HCT116 (cell line): Measurements from ENCODE around the gene CACNA1C. TPM values are rescaled to one million over a fixed set of nuclear protein-coding genes. Genes with fewer than 3 reads are reported as not detected.

Experiments
- ATAC-seq: fragments of 200-7000 bp; cut with Tn5 transposase; 2 replicates; pipeline ENCODE4 v1.9.1; 2020; ENCODE audit warnings: mild to moderate bottlenecking, moderate library complexity
- BruUV-seq: library from RNA; stranded (reverse); fragments of 400-500 nt; replicated peaks from 2 replicates; lab custom pipeline; 2021; lab: Mats Ljungman, UMichigan
- CTCF ChIA-PET: fragments of 300-600 bp; sonication (Branson Sonifier 250); formaldehyde crosslinking; loops from one replicate; lab custom pipeline; 2021; ENCODE audit warnings: antibody characterized with exemption; lab: Charles Lee
- POLR2A ChIA-PET: fragments of 300-600, 350-600 bp; sonication (Branson Sonifier 250); formaldehyde crosslinking; loops from one replicate; lab custom pipeline; 2021; ENCODE audit warnings: antibody characterized with exemption; lab: Charles Lee
- RAD21 ChIA-PET, 2 experiments: fragments of 300-600 bp; sonication (Branson Sonifier 250); formaldehyde crosslinking; loops; one replicate each; lab custom pipeline; 2023; ENCODE audit warnings: low total read pairs in 2 of 2; ENCODE audit not compliant: uncharacterized antibody in 2 of 2, unreplicated experiment in 2 of 2, low non-redundant PET in 1 of 2; lab: Charles Lee
- DNase-seq: peaks from one replicate; pipeline ENCODE4 v3.0.0-alpha.2; 2010; ENCODE audit warnings: low read depth, low spot score
- H2AFZ ChIP-seq: fragments of 200-600 bp; shearing (Covaris generic), sonication (generic); 2 replicates; pipeline ENCODE4 v1.6.1; 2017; ENCODE audit warnings: low read depth, mixed run types, mixed read lengths, antibody characterized with exemption, low read length; ENCODE audit not compliant: poor library complexity, severe bottlenecking
- H3K27ac ChIP-seq: 2 replicates; pipeline ENCODE4 v1.5.1; 2012; ENCODE audit warnings: low read depth, low read length
- H3K27me3 ChIP-seq: fragments of 200-600 bp; sonication (generic); 2 replicates; pipeline ENCODE4 v1.6.1; 2016; ENCODE audit warnings: mixed run types, low read length, mixed read lengths; ENCODE audit not compliant: insufficient read depth
- H3K36me3 ChIP-seq, 2 experiments: fragments of 200-500 bp in 1 of 2; fragments of 200-600 bp in 1 of 2; sonication (Bioruptor generic) in 1 of 2; sonication (generic) in 1 of 2; 2 replicates each; pipeline versions ENCODE4 v1.5.1 to v1.6.1; 2014 to 2016; ENCODE audit warnings: low read length in 2 of 2, inconsistent platforms in 1 of 2, mixed read lengths in 1 of 2, mixed run types in 1 of 2; ENCODE audit not compliant: insufficient read depth in 2 of 2, control insufficient read depth in 1 of 2
- H3K4me1 ChIP-seq, 2 experiments: fragments of 200-600 bp in 1 of 2; sonication (generic) in 1 of 2; 2 replicates each; pipeline versions ENCODE4 v1.5.1 to v1.6.1; 2012 to 2017; ENCODE audit warnings: low read length in 2 of 2, inconsistent platforms in 1 of 2, mild to moderate bottlenecking in 1 of 2, mixed read lengths in 1 of 2, mixed run types in 1 of 2, moderate library complexity in 1 of 2; ENCODE audit not compliant: insufficient read depth in 2 of 2, control insufficient read depth in 1 of 2
- H3K4me2 ChIP-seq: fragments of 200-600 bp; sonication (generic); 2 replicates; pipeline ENCODE4 v1.6.1; 2017; ENCODE audit warnings: mixed run types, low read length, mixed read lengths
- H3K4me3 ChIP-seq, 2 experiments: fragments of 200-600 bp in 1 of 2; sonication (generic) in 1 of 2; replicated peaks in 1 of 2; 2 replicates each; pipeline ENCODE4 v1.5.1; 2011 to 2016; ENCODE audit warnings: low read length in 2 of 2, control low read depth in 1 of 2, low read depth in 1 of 2, mild to moderate bottlenecking in 1 of 2, mixed read lengths in 1 of 2, mixed run types in 1 of 2
- H3K79me2 ChIP-seq: fragments of 200-600 bp; sonication (generic); 2 replicates; pipeline ENCODE4 v1.6.1; 2017; ENCODE audit warnings: mild to moderate bottlenecking, mixed run types, low read length, moderate library complexity, mixed read lengths; ENCODE audit not compliant: insufficient read depth
- H3K9ac ChIP-seq: fragments of 200-600 bp; sonication (generic); 2 replicates; pipeline ENCODE4 v1.6.1; 2016; ENCODE audit warnings: low read length, mixed read lengths
- H3K9me2 ChIP-seq: fragments of 200-600 bp; sonication (generic), shearing (Covaris generic); 2 replicates; pipeline ENCODE4 v1.6.1; 2017; ENCODE audit warnings: mixed run types, mild to moderate bottlenecking, moderate library complexity; ENCODE audit not compliant: insufficient read depth
- H3K9me3 ChIP-seq, 2 experiments: fragments of 200-500 bp in 1 of 2; fragments of 200-600 bp in 1 of 2; sonication (Bioruptor generic) in 1 of 2; sonication (generic) in 1 of 2; 2 replicates each; pipeline ENCODE4 v1.6.1; 2014 to 2017; ENCODE audit warnings: low read length in 2 of 2, mixed read lengths in 2 of 2, inconsistent platforms in 1 of 2, low read depth in 1 of 2, mild to moderate bottlenecking in 1 of 2, mixed run types in 1 of 2, moderate library complexity in 1 of 2; ENCODE audit not compliant: control insufficient read depth in 1 of 2, insufficient read depth in 1 of 2
- H4K20me1 ChIP-seq: fragments of 200-600 bp; sonication (generic), shearing (Covaris generic); 2 replicates; pipeline ENCODE4 v1.6.1; 2017; ENCODE audit warnings: mixed run types, mild to moderate bottlenecking, moderate library complexity; ENCODE audit not compliant: insufficient read depth
- CBX3 ChIP-seq: IDR thresholded peaks from 2 replicates; pipeline ENCODE4 v1.6.1; 2012; ENCODE audit warnings: low read depth
- EZH2 ChIP-seq: fragments of 200-600 bp; sonication (generic); IDR thresholded peaks from 2 replicates; pipeline ENCODE4 v1.6.1; 2017; ENCODE audit warnings: antibody characterized with exemption, mixed run types
- POLR2A ChIP-seq: IDR thresholded peaks from 2 replicates; pipeline ENCODE4 v1.7.0; 2011; ENCODE audit warnings: borderline replicate concordance; ENCODE audit not compliant: insufficient read depth, insufficient read length; ENCODE audit errors: extremely low read depth
- RAD21 ChIP-seq: IDR thresholded peaks from 2 replicates; pipeline ENCODE4 v1.6.1; 2012; ENCODE audit warnings: low read depth, mild to moderate bottlenecking
- REST ChIP-seq: IDR thresholded peaks from 2 replicates; pipeline ENCODE4 v1.6.1; 2012; ENCODE audit warnings: low read depth
- SIN3A ChIP-seq: IDR thresholded peaks from 2 replicates; pipeline ENCODE4 v1.6.1; 2012; ENCODE audit warnings: low read depth
- SRF ChIP-seq: IDR thresholded peaks from 2 replicates; pipeline ENCODE4 v1.6.1; 2012; ENCODE audit warnings: low read depth
- YY1 ChIP-seq: IDR thresholded peaks from 2 replicates; pipeline ENCODE4 v1.6.1; 2011; ENCODE audit warnings: low read length, low read depth, moderate library complexity, mild to moderate bottlenecking; ENCODE audit not compliant: insufficient replicate concordance; ENCODE audit errors: extremely low read depth
- ZBTB33 ChIP-seq: IDR thresholded peaks from 2 replicates; pipeline ENCODE4 v1.6.1; 2011; ENCODE audit warnings: mild to moderate bottlenecking, low read length, moderate library complexity; ENCODE audit not compliant: insufficient replicate concordance; ENCODE audit errors: extremely low read depth
- ZNF274 ChIP-seq: fragments of 200-500 bp; sonication (Bioruptor generic); IDR thresholded peaks from 2 replicates; pipeline ENCODE4 v1.6.1; 2014; ENCODE audit warnings: mild to moderate bottlenecking, low read depth, low read length, inconsistent platforms
- intact Hi-C: fragments of 100-400 bp; cut with micrococcal nuclease; formaldehyde crosslinking; loops from 2 replicates; pipeline ENCODE4 v1.10.0; 2022
- total RNA-seq: library from RNA; stranded (reverse); gene quantifications from one replicate; pipeline ENCODE4 v1.2.1, GENCODE V29; 2021; ENCODE audit not compliant: unreplicated experiment

The CACNA1C gene
- total RNA-seq, 1 experiment from 2014 or later: 0.05 TPM

GRCh38 chr12:2666846-2667245 lies 614.1 kb downstream of the CACNA1C start (continued):
- TF ChIP-seq ZBTB33 (no peak), SIN3A (no peak), CBX3 (no peak)

GRCh38 chr12:2667716-2668440 lies 615.1 kb downstream of the CACNA1C start:
- H3K27me3 ChIP-seq: no peaks in the 10 kb centered on the region
- no peak for ATAC-seq
- intact Hi-C loops: no loop called here
- CTCF ChIA-PET: no interaction called here
- no peak overlapping the region for H3K9ac ChIP-seq
- H3K79me2 ChIP-seq: no peaks in the 10 kb centered on the region
- BruUV-seq: no TSS peak
- RAD21 ChIA-PET: no interaction called here
- no peaks in the 10 kb centered on the region for H3K4me1 ChIP-seq
- POLR2A ChIA-PET: no interaction called here
- DNase-seq: no peak
- H3K4me3 ChIP-seq: no peak overlapping the region
- H3K36me3 ChIP-seq: no peaks in the 10 kb centered on the region
- H3K9me2 ChIP-seq: no peaks in the 10 kb centered on the region
- no peak for TF ChIP-seq ZNF274
- no peak for TF ChIP-seq REST
- TF ChIP-seq YY1: no peak
- no peak for TF ChIP-seq POLR2A
- TF ChIP-seq EZH2: no peak
- TF ChIP-seq RAD21: no peak
- no peak for TF ChIP-seq SRF
- TF ChIP-seq, all 23 proteins: peak for 0
- Histone ChIP-seq H3K27ac (no peak overlapping the region), H3K4me2 (no peak overlapping the region), H4K20me1 (no peaks in the 10 kb centered on the region), H2AFZ (no peak overlapping the region), H3K9me3 (no peaks in the 10 kb centered on the region)
